Measurements from ENCODE around the gene SAMD14.

DNA sequence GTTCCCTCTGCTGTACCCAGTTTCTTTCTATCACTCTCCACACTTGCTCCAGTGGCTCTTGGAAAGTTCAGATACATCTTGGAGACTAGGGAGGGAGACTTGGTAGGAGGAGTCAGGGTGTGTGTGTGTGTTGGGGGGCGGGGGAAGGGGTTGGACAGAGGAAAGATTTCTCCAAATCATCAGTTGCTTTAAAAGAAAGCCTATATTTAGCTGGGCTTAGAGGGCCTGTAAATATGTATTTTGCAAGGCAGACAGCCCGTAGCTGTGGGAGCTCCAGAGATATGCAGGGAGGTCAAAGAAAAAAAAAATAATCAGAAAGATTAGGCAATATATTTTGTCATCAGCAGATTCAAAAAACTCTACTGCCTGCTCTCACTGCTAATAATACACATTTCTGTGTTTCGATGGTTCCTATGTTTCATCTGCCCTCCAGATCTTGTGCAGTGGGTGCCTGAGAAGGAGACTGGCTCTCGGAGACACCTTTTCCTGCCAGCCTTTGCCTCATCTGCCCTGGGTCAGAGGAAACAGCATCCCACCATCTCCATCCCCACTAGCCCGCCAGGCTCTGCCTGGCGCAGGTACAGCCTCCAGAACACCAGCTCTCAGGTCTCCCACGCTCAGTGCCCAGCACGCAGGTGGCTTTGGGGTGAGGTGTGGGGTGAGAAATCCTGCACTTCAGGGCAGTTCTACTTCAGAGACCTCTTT is 25.3 kb upstream of the SAMD14 start:
- TF ChIP-seq POLR2A (IDR thresholded peaks at IDR 0.05): no peak
- TF ChIP-seq, protein P1, sequence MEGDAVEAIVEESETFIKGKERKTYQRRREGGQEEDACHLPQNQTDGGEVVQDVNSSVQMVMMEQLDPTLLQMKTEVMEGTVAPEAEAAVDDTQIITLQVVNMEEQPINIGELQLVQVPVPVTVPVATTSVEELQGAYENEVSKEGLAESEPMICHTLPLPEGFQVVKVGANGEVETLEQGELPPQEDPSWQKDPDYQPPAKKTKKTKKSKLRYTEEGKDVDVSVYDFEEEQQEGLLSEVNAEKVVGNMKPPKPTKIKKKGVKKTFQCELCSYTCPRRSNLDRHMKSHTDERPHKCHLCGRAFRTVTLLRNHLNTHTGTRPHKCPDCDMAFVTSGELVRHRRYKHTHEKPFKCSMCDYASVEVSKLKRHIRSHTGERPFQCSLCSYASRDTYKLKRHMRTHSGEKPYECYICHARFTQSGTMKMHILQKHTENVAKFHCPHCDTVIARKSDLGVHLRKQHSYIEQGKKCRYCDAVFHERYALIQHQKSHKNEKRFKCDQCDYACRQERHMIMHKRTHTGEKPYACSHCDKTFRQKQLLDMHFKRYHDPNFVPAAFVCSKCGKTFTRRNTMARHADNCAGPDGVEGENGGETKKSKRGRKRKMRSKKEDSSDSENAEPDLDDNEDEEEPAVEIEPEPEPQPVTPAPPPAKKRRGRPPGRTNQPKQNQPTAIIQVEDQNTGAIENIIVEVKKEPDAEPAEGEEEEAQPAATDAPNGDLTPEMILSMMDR (IDR thresholded peaks at IDR 0.05): no peak
